Activated T-helper 1 cell treated with anti-CD3 and anti-CD28 coated beads, Interleukin-12 subunit alpha, Interleukin-12 subunit beta, Interleukin-2, Interleukin-4 antibody, amounts not matched to agents 30 ng/mL and 10 ng/mL and 1 ng/mL, durations not matched to agents 14 hours and 24 hours and 36 hours (primary cell): ENCODE results near the gene INSYN2B. TPM values are rescaled to one million over a fixed set of nuclear protein-coding genes. Genes with fewer than 3 reads are reported as not detected.

Source experiments
- DNase-seq: peaks from one replicate; pipeline ENCODE4 v3.0.0; 2021; ENCODE audit warnings: low spot score
- H3K27ac Mint-ChIP-seq: one replicate; pipeline ENCODE4 v1.8.0; 2021; ENCODE audit warnings: mild to moderate bottlenecking, mixed read lengths
- H3K27me3 Mint-ChIP-seq: one replicate; pipeline ENCODE4 v1.8.0; 2022; ENCODE audit warnings: mild to moderate bottlenecking, moderate library complexity, mixed read lengths; ENCODE audit not compliant: insufficient read depth
- H3K36me3 Mint-ChIP-seq: one replicate; pipeline ENCODE4 v1.8.0; 2021; ENCODE audit warnings: low read depth, mixed read lengths
- H3K4me1 Mint-ChIP-seq: one replicate; pipeline ENCODE4 v1.8.0; 2021; ENCODE audit warnings: low read depth, mixed read lengths
- H3K4me3 Mint-ChIP-seq: one replicate; pipeline ENCODE4 v1.8.0; 2021; ENCODE audit warnings: mild to moderate bottlenecking, moderate library complexity, mixed read lengths
- H3K9me3 Mint-ChIP-seq: one replicate; pipeline ENCODE4 v1.8.0; 2021; ENCODE audit warnings: mixed read lengths
- intact Hi-C: fragments of 100-400 bp; cut with micrococcal nuclease; formaldehyde crosslinking; loops from one replicate; pipeline ENCODE4 v1.15.1; 2024
- total RNA-seq: library from RNA; stranded (reverse); gene quantifications from 2 replicates; pipeline ENCODE4 v1.2.3, GENCODE V29; 2022

Gene INSYN2B
- total RNA-seq, 1 donor from 2014 or later = not detected

GRCh38 chr5:169992789-169993484, 12.6 kb upstream of the INSYN2B start:
- H3K27ac Mint-ChIP-seq = no peak overlapping the region
- H3K27me3 Mint-ChIP-seq = no peaks in the 10 kb centered on the region
- peaks cover 31% of the 10 kb centered on the region for H3K36me3 Mint-ChIP-seq
- no peak overlapping the region for H3K4me3 Mint-ChIP-seq
- no peaks in the 10 kb centered on the region for H3K9me3 Mint-ChIP-seq
- no peak for DNase-seq
- intact Hi-C loops = no loop called here
- H3K4me1 Mint-ChIP-seq = no peaks in the 10 kb centered on the region

- H3K27ac Mint-ChIP-seq = no peak overlapping the region
- no peak overlapping the region for H3K4me3 Mint-ChIP-seq
- no peaks in the 10 kb centered on the region for H3K9me3 Mint-ChIP-seq
- intact Hi-C loops = no loop called here
- H3K27me3 Mint-ChIP-seq = no peaks in the 10 kb centered on the region
- no peak for DNase-seq
- no peaks in the 10 kb centered on the region for H3K4me1 Mint-ChIP-seq
- peaks cover 35% of the 10 kb centered on the region for H3K36me3 Mint-ChIP-seq
These were observed 11.0 kb upstream of the INSYN2B start for GRCh38 chr5:169991115-169991869.

- Mint-ChIP-seq H3K36me3 (peaks cover 33% of the 10 kb centered on the region), H3K27me3 (no peaks in the 10 kb centered on the region), H3K27ac (no peak overlapping the region), H3K4me3 (no peak overlapping the region), H3K4me1 (no peaks in the 10 kb centered on the region), H3K9me3 (no peaks in the 10 kb centered on the region)
- no peak for DNase-seq
- intact Hi-C loops = loop anchor here (10.0 kb wide), 1 partner anchor 285 kb away; no protein-coding TSS in a partner anchor
These were observed 9.1 kb upstream of the INSYN2B start for GRCh38 chr5:169989365-169989764.

GRCh38 chr5:169988947-169989346, 8.7 kb upstream of the INSYN2B start:
- DNase-seq = no peak
- Mint-ChIP-seq H3K27ac (no peak overlapping the region), H3K9me3 (no peaks in the 10 kb centered on the region), H3K4me3 (no peak overlapping the region), H3K27me3 (no peaks in the 10 kb centered on the region), H3K36me3 (peaks cover 34% of the 10 kb centered on the region), H3K4me1 (no peaks in the 10 kb centered on the region)
- intact Hi-C loops = loop anchor here (10.0 kb wide), 1 partner anchor 284 kb away; no protein-coding TSS in a partner anchor

- Mint-ChIP-seq H3K4me1 (no peaks in the 10 kb centered on the region), H3K36me3 (peaks cover 34% of the 10 kb centered on the region), H3K4me3 (no peak overlapping the region), H3K27ac (no peak overlapping the region), H3K9me3 (no peaks in the 10 kb centered on the region), H3K27me3 (no peaks in the 10 kb centered on the region)
- no peak for DNase-seq
- intact Hi-C loops = loop anchor here (10.0 kb wide), 1 partner anchor 283 kb away; no protein-coding TSS in a partner anchor
These were observed 7.9 kb upstream of the INSYN2B start for GRCh38 chr5:169988206-169988605.

- DNase-seq = no peak
- no peaks in the 10 kb centered on the region for H3K27me3 Mint-ChIP-seq
- H3K27ac Mint-ChIP-seq = no peak overlapping the region
- H3K4me1 Mint-ChIP-seq = no peaks in the 10 kb centered on the region
- no peak overlapping the region for H3K4me3 Mint-ChIP-seq
- peaks cover 12% of the 10 kb centered on the region for H3K36me3 Mint-ChIP-seq
- H3K9me3 Mint-ChIP-seq = no peaks in the 10 kb centered on the region
- intact Hi-C loops = loop anchor here (2.0 to 10.0 kb wide), 2 partner anchors 185 to 275 kb away; no protein-coding TSS in a partner anchor
These were observed 424 bp downstream of the INSYN2B start for GRCh38 chr5:169979871-169980270.

GRCh38 chr5:169978714-169979113, 1.6 kb downstream of the INSYN2B start:
- DNase-seq = no peak
- no peaks in the 10 kb centered on the region for H3K9me3 Mint-ChIP-seq
- H3K4me1 Mint-ChIP-seq = no peaks in the 10 kb centered on the region
- H3K27ac Mint-ChIP-seq = no peak overlapping the region
- intact Hi-C loops = no loop called here
- H3K4me3 Mint-ChIP-seq = no peak overlapping the region
- no peaks in the 10 kb centered on the region for H3K27me3 Mint-ChIP-seq
- peaks cover 8% of the 10 kb centered on the region for H3K36me3 Mint-ChIP-seq

- Mint-ChIP-seq H3K27me3 (no peaks in the 10 kb centered on the region), H3K9me3 (no peaks in the 10 kb centered on the region), H3K27ac (no peak overlapping the region), H3K4me3 (no peak overlapping the region), H3K4me1 (peaks cover 10% of the 10 kb centered on the region), H3K36me3 (peaks cover 9% of the 10 kb centered on the region)
- no peak for DNase-seq
- intact Hi-C loops = no loop called here
These were observed 6.0 kb downstream of the INSYN2B start for GRCh38 chr5:169974121-169974770.

- no peak for DNase-seq
- Mint-ChIP-seq H3K36me3 (peaks cover 9% of the 10 kb centered on the region), H3K27ac (no peak overlapping the region), H3K4me1 (peaks cover 10% of the 10 kb centered on the region), H3K4me3 (no peak overlapping the region), H3K27me3 (no peaks in the 10 kb centered on the region), H3K9me3 (no peaks in the 10 kb centered on the region)
- intact Hi-C loops = no loop called here
These were observed 7.2 kb downstream of the INSYN2B start for GRCh38 chr5:169973056-169973455.

GRCh38 chr5:169971780-169972179, 8.5 kb downstream of the INSYN2B start:
- no peaks in the 10 kb centered on the region for H3K9me3 Mint-ChIP-seq
- no peak for DNase-seq
- intact Hi-C loops = no loop called here
- H3K27me3 Mint-ChIP-seq = no peaks in the 10 kb centered on the region
- H3K36me3 Mint-ChIP-seq = peaks cover 9% of the 10 kb centered on the region
- no peak overlapping the region for H3K4me3 Mint-ChIP-seq
- H3K4me1 Mint-ChIP-seq = peaks cover 10% of the 10 kb centered on the region
- H3K27ac Mint-ChIP-seq = no peak overlapping the region

- no peak overlapping the region for H3K27ac Mint-ChIP-seq
- intact Hi-C loops = no loop called here
- no peak for DNase-seq
These were observed 9.2 kb downstream of the INSYN2B start for GRCh38 chr5:169970911-169971765.

GRCh38 chr5:169970339-169970738, 10.0 kb downstream of the INSYN2B start:
- Mint-ChIP-seq H3K36me3 (peaks cover 4% of the 10 kb centered on the region), H3K27me3 (no peaks in the 10 kb centered on the region), H3K27ac (no peak overlapping the region), H3K4me3 (no peak overlapping the region), H3K9me3 (no peaks in the 10 kb centered on the region), H3K4me1 (peaks cover 10% of the 10 kb centered on the region)
- intact Hi-C loops = no loop called here
- no peak for DNase-seq

More at GRCh38 chr5:169970911-169971765, 9.2 kb downstream of the INSYN2B start:
- peaks cover 9% of the 10 kb centered on the region for H3K36me3 Mint-ChIP-seq
- peaks cover 10% of the 10 kb centered on the region for H3K4me1 Mint-ChIP-seq
- no peak overlapping the region for H3K4me3 Mint-ChIP-seq
- H3K27me3 Mint-ChIP-seq = no peaks in the 10 kb centered on the region
- no peaks in the 10 kb centered on the region for H3K9me3 Mint-ChIP-seq
